ENCODE data around the gene LYZL1. TPM values are rescaled to one million over a fixed set of nuclear protein-coding genes. Genes with fewer than 3 reads are reported as not detected.

The LYZL1 gene
- total RNA-seq, 1 experiment from 2014 or later: not detected

- WGBS (ENCODE audit: extremely low coverage, insufficient read length, low lambda C conversion rate): no CpG with 5 or more reads among the region's 10 CpGs
- Histone ChIP-seq H3K4ac (ENCODE audit: low read depth, low read length) (no peak overlapping the region), H3K18ac (ENCODE audit: insufficient read length, low read depth, low read length) (no peak overlapping the region), H4K8ac (replicated peaks; ENCODE audit: insufficient read length, low read depth, low read length) (no peak overlapping the region), H3K56ac (ENCODE audit: insufficient read length, low read depth, low read length) (no peak overlapping the region), H3K9ac (ENCODE audit: extremely low read depth, insufficient read length, low read length) (no peak overlapping the region), H2BK5ac (ENCODE audit: insufficient read length, low read length) (no peak overlapping the region), H3K4me1 (ENCODE audit: insufficient read depth, low read length) (no peaks in the 10 kb centered on the region), H3K79me2 (ENCODE audit: insufficient read depth, low read length) (no peaks in the 10 kb centered on the region; the same call in 1 of the 2 replicates), H3K4me2 (ENCODE audit: insufficient read depth, insufficient read length, low read length) (no peak overlapping the region), H4K91ac (ENCODE audit: insufficient read length, low read depth, low read length) (no peak overlapping the region), H3K23me2 (ENCODE audit: insufficient read length, low read depth, low read length, poor library complexity, severe bottlenecking) (no peaks in the 10 kb centered on the region), H4K5ac (ENCODE audit: insufficient read length, low read depth, low read length) (no peak overlapping the region), H4K20me1 (ENCODE audit: control insufficient read depth, insufficient read depth, insufficient read length) (no peaks in the 10 kb centered on the region), H3T11ph (ENCODE audit: low read length) (no peak overlapping the region), H2AK5ac (ENCODE audit: insufficient read length, low read length) (no peak overlapping the region), H3K14ac (ENCODE audit: insufficient read depth, low read length) (no peak overlapping the region; the same call in 1 of the 2 replicates), H3K27ac (ENCODE audit: insufficient read length, low read depth, low read length) (no peak overlapping the region), H2BK20ac (ENCODE audit: low read depth, low read length, poor library complexity, severe bottlenecking) (no peak overlapping the region), H3K79me1 (ENCODE audit: insufficient read depth, low read depth, low read length, poor library complexity, severe bottlenecking) (no peaks in the 10 kb centered on the region), H2BK12ac (ENCODE audit: insufficient read length, low read depth, low read length) (no peak overlapping the region), H2AFZ (ENCODE audit: low read length) (no peak overlapping the region), H3K9me3 (ENCODE audit: control insufficient read depth, low read depth, low read length) (peaks cover 23% of the 10 kb centered on the region), H2BK120ac (ENCODE audit: low read depth, low read length, poor library complexity, severe bottlenecking) (no peak overlapping the region), H3K23ac (ENCODE audit: insufficient read length, low read depth, low read length) (no peak overlapping the region), H3K27me3 (ENCODE audit: insufficient read depth, low read length) (no peaks in the 10 kb centered on the region), H2BK15ac (ENCODE audit: low read depth, low read length) (no peak overlapping the region)
- Mint-ChIP-seq H3K4me1 (peaks cover 12 to 17% of the 10 kb centered on the region in 2 experiments), H3K27me3 (ENCODE audit: low read depth) (no peaks in the 10 kb centered on the region; the same call in none of the 2 replicates), H3K9me3 (peaks cover 30 to 40% of the 10 kb centered on the region in 2 experiments), H3K27ac (peak overlapping the region in 2 of 3 experiments; percentile 63 to 67; a peak in 1 of 7 replicates), H3K4me3 (no peak overlapping the region), H3K36me3 (ENCODE audit: insufficient read depth in 1 of 3, low read depth in 3 of 3) (peaks cover 25 to 42% (median 32%) of the 10 kb centered on the region in 3 experiments)
- TF ChIP-seq CTCF (conservative IDR thresholded peaks at IDR 0.05): no peak
- no peak for DNase-seq
Observed at GRCh38 chr10:29302499-29302898, 13.6 kb downstream of the LYZL1 start.

Data from H9 (cell line).